HG03135 (cell line): ENCODE results near the gene ZBTB16.

Experiments
- ATAC-seq: cut with Tn5 transposase; IDR thresholded peaks from one replicate; pipeline ENCODE4 v1.9.1; 2021; ENCODE audit warnings: mild to moderate bottlenecking, moderate library complexity; ENCODE audit not compliant: unreplicated experiment

The ZBTB16 gene

DNA sequence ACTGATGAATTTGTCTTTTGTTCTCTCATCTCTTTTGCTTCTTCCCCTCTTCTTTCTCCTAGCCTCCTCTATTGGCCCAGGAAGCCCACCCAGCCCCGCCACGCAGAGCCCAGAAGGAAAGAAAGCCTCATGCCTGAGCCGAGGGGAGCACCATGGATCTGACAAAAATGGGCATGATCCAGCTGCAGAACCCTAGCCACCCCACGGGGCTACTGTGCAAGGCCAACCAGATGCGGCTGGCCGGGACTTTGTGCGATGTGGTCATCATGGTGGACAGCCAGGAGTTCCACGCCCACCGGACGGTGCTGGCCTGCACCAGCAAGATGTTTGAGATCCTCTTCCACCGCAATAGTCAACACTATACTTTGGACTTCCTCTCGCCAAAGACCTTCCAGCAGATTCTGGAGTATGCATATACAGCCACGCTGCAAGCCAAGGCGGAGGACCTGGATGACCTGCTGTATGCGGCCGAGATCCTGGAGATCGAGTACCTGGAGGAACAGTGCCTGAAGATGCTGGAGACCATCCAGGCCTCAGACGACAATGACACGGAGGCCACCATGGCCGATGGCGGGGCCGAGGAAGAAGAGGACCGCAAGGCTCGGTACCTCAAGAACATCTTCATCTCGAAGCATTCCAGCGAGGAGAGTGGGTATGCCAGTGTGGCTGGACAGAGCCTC lies 3.8 kb downstream of the ZBTB16 start:
- ATAC-seq, result no peak

DNA sequence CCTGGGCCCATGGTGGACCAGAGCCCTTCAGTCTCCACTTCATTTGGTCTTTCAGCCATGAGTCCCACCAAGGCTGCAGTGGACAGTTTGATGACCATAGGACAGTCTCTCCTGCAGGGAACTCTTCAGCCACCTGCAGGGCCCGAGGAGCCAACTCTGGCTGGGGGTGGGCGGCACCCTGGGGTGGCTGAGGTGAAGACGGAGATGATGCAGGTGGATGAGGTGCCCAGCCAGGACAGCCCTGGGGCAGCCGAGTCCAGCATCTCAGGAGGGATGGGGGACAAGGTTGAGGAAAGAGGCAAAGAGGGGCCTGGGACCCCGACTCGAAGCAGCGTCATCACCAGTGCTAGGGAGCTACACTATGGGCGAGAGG lies 4.3 kb downstream of the ZBTB16 start:
- no peak for ATAC-seq

DNA sequence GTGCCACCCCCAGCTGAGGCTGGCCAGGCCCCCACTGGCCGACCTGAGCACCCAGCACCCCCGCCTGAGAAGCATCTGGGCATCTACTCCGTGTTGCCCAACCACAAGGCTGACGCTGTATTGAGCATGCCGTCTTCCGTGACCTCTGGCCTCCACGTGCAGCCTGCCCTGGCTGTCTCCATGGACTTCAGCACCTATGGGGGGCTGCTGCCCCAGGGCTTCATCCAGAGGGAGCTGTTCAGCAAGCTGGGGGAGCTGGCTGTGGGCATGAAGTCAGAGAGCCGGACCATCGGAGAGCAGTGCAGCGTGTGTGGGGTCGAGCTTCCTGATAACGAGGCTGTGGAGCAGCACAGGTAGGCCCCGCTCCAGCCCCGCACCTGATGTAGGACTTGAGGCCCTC lies 4.7 kb downstream of the ZBTB16 start:
- no peak for ATAC-seq

DNA sequence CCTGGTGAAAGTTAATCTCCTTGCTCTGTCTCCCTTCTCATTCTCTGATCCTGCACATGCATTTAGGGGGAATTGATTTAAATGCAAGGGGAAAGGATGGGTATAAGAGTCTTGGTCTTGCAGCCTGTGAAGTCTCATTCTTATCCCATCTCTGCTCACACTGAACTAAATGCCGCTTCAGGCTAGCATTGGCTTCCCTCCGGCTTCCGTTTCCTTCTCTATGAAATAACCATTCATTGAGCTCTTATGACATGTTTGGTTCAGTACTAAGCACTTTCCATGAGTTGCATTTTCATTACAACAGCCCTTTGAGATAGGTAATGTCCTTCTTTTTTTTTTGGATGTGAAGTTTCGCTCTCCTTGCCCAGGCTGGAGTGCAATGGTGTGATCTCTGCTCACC lies 5.6 kb downstream of the ZBTB16 start:
- no peak for ATAC-seq

DNA sequence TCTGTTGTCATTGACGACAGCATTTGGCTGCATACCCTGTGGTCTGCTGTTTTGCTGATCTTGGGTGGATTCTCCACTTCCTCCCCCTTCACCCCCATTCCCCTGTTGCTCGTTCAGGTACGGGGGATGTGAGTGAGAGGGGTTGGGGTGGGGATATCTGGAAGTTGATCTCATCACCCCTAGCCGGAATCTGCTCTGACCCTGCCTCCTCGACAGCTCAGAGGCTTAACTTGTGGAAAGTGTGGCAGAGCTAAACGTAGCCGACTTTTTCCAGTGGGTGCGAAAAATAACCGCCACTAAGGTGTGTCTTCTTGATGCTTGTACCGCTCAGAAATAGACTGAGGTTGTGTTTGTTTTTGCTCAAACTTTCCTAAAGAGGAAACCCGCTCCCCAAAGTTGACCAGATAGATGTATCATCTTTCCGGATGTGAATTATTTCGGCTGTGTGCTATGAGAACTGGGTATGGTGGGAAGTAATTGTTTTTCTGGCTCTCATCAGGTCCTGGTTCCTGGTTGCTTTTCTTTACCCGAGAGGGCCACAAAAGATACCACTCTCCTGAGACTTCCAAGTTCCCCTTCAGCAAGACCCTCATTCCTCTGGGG lies 6.6 kb downstream of the ZBTB16 start:
- no peak for ATAC-seq

DNA sequence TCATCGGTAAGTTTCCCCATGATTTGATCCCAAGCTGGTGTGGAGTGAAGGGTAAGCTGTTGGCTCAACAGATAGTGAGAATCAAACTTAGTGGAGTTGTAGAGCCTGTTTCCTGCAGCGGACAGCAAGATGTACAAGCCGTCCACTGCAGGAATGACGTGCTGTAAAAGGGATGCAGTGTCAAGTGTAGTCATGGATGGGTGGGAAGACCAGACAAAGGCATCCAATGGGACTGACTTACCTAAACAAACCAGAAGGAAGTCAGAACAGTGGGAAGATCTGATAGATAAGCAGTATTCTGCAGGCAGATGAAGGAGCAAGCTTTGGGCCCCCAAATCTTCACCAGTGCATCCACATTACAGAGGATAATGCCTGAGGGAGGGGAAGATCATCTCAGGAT lies 8.8 kb downstream of the ZBTB16 start:
- no peak for ATAC-seq

DNA sequence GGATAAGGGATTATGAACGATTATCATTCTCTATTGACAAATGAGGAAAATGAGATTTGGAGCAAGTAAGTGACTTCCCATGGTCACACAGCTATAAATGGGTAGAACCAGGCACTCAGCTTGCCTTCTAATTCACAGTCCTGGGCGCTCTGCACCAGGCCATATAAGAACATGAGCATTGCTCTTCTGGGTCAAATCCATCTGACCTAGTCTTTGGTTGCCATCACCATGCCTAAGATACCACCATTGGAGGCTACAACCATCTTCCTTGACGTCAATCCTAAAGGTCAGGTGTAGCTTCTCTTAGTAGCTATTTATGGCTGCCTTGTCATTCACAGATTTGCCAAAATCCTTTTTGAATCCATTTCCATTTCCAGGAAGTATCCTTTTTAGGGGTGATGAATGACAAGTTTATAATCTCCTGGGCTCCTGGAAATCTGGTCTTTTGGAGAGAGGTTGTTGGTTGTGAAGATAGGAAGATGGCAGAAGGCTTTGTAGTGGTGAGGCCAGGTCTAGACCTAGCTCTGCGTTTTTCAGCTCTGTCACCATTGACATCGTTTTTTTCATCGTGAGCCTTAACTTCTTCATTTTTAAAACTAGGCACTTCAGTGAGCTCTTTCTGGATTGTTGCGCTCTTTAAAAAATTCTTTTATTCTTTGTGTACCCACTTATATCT lies 11.1 kb downstream of the ZBTB16 start:
- ATAC-seq, result no peak

DNA sequence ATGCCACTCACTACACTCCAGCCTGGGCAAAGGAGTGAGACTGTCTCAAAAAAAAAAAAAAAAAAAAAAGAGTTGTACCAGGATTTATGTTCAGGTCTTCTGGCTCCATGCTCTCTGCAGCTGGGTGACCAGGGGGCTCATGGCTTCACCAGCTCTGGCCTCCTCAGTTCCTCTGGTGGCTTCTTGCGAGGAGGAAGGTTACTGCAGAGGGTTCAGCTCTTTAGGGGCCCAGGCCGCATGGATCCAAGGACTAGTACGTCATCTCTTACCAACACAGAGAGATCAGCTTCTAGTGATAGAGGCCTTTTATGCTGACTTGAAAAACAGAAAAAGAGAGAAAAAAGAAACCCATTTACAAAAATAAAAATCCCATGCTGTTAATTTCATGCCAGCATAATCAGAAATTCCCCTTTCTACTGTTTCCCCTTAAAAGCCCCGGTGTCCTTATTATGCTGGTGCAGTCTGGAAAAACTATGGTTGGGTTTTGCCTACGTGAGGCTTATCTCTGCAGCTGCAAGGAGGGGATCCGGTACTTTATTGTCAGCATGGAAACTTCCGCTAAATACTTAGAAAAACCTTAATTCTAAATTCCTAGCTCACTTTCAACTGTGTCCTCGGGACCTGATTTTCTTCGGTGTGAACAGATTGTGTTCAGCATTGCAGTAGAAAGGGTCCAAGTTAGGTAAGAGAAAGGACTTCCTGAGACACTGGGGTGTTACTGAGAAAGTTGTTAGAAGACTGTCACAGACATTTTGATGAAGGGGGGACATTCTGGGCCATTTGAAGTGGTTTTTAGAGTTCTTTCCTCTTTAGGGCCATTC lies 13.7 kb downstream of the ZBTB16 start:
- no peak for ATAC-seq

DNA sequence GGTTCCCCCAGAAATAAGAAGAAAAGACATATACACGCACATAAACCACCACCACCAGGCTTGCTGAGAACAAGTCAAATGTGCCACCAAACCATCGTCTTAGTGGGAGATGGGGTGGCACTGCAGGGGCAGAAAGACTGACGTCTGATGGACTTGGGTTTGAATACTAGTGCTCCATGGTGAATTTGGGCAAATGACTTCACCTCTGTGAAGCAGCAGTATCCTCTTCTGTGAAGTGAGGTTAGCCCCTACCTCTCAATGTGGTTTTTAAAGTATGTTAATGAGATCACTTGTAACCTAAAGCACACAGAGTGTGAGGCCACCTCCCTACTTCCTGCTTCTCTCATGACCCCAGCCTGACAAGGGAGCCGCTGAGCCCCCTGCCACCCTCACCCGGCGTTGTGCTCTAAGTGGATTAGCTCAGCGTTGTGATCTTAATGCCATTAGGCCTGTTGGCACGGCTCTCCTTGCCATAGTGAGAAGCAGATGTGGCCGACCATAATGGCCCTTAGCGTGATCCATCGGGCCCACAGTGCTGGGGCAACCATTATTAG lies 14.4 kb downstream of the ZBTB16 start:
- no peak for ATAC-seq

DNA sequence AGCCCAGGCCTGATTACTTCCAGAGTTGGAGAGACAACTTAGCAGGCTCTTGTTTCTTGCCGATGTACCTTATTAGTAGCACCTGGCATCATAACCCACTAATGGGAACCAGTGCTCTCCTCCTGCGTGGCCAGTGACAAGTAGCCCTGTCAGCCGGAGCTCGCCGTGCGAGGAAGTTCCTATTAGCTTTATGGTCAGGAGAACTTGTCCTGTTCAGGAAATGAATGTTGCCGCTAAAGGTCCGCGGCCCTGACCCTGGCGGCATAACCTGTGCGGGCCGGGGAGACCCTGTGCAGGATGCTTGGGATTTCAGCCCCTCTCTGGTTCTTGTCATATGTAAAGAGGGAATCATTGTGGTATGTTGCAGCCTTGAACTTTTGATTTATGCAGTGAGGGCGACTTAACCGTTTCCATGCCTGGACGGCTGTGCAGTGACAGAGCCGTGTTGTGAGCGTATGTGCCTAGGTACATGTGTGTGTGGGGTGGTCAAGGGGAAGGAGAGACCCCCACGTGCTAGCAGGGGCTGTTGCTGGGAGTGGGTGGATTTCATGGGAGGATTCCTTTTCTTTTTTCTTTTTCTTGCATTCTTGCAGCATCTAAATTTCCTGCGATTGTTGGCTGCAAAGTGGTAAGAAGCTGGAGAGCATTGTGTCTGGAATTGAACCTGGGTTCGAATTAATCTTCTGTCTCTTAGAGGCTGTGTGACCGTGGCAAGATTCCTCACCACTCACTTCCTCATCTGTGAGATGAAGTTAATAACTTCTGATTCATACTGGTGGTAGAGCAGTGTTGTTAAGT lies 15.2 kb downstream of the ZBTB16 start:
- no peak for ATAC-seq

DNA sequence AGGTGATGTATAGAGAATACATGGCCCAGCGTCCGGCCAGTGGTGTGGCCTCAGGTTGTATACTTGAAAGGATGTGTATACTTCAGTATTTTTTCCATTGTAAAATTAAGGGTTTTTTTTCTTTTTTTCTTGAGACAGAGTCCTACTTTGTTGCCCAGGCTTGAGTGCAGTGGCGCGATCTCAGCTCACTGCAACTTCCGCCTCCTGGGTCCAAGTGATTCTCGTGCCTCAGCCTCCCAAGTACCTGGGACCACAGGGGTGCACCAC lies 15.8 kb downstream of the ZBTB16 start:
- no peak for ATAC-seq

DNA sequence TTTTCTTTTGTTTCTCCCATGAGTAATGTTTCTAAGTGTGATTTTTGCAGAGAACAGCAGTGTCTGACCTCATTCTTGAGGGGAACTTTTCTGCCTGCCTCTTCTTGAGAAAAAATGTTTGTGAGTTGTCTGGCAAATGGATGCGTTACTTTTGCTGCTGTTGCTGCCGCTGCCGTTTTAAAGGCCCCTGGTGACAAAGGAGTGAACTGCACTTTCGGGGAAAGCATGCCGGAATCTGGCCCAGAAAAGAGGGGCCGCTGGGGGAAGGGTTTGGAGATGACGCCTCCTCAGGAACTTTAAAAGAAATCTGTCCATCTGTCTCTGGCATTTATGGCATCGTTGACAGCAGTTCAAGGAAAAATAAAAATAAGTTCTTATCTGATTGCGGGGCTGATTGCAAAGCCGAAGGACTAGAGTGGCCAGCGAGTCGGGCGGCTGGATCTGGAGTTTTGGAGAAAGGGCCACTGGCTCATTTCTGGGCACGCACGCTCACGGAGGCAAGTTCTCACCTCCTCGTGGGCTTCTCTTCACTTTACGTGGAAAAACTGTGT lies 16.5 kb downstream of the ZBTB16 start:
- no peak for ATAC-seq

DNA sequence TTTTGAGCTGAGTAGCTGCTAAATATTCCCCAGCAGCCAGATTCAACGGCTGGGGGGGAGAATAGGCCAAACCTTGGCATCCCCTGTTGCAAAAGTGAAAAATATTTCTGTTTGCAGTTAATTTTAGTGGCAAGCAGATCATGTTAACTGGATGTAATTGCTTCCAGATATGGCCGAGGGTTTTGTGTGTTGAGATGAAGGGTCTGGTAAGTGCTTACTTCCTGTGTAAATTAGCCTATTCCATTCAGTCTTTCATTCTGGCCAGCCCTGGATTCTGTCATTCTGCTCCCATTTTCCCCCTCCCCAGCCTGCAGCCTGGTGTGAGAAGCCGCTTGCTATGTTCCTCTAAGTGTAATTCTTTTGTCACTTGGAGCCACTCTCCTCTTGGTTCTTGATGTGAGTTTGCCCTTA lies 17.4 kb downstream of the ZBTB16 start:
- no peak for ATAC-seq

DNA sequence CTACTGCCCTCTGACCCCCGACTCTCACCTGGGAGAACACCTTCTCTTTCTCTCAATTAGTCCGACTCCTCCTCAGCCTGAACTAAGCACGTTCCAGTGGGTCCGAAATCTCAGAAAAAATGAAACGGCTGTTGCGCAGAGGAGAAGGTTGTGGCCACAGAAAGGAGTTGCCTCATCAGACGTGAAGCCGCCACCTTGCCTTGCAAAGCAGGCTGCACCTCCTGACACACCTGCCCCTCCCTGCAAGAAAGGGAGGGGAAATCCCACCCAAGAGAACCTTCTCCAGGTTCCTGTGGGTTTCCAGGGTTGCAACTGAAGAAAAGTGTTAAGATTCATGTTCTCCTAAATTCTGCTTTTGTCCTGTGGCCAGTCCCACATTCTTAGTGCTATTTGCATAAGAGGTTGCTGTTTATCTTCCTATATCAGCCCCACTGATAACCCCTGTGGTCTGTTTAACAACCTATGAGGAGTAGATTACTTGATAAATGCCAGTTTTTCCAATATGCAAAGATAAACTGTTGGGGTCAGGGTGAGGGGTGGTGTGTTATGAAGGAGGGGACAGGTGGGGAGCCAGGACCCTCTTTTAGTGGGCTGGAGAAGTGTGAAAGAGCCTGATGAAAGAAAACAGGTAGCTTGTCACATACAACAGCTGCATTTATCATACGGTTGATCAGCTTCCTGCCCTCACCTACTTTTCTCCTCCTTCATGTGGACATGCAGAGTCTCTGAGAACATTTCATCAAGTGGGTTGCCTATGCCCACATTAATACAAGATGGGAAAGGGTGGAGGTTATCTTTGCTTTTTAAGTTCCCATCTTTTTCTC lies 18.2 kb downstream of the ZBTB16 start:
- no peak for ATAC-seq

DNA sequence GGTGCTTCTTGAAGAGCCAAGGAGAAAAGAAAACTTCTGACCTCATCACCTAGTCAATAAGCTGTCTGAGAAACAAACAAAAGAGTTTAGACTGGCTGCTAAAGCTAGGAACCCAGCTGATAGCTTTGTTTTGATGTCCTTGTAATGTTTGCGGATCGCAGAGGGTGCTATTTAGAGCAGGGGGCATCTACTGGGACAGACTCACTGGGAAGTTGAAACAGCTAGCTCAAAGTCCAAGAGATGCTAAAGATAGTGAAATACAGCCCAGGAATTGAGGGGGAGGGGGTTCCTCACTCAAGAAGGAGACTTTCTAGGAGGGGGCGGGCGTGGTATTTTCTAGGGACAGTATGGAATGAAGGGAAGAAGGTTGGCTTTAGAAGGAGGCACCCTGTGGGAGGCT lies 18.9 kb downstream of the ZBTB16 start:
- ATAC-seq, result no peak

DNA sequence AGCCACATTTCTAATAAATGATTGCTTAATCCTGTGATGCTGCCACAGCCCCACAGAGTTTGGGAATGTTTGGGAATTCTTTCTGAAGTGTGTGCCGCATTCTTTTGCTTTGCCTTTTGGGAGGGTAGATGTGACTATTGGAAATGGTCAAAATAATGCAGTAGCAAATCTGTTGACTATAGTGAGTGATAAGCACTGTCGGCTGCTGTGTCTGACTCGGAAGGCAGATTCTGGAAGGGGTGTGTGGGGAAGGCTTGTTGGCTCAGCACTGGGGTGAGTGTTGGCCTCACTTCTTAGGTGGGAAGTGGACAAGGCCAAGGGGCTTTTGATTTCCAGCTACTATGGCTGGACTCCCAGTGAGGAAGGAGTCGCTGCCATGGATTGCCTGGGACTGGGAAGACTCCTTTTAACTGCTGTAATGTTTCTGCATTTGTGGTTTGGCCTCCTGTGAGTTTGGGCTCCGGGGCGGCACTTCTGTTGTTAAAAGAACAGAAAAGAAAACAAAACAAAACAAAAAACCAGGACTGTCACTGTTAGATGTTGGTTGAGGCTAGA lies 20.1 kb downstream of the ZBTB16 start:
- no peak for ATAC-seq

DNA sequence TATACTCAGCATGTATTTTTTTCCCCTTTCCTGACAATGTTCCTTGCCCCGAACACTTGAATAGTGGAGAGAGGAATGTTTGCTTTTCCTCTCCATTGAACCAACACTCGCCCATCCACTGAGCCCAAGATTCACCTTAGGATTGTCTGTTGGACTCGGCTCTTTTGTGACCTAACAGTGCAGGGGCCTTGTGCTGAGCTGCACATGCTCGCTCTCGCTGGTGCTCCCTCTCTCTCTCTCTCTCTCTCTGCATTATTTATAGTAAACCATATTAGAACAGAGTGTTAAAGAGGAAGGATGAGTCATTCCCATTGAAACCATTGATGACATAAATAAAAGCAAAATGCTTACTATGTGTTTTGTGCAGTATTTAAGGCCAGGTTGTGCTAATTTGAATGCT lies 20.7 kb downstream of the ZBTB16 start:
- no peak for ATAC-seq

DNA sequence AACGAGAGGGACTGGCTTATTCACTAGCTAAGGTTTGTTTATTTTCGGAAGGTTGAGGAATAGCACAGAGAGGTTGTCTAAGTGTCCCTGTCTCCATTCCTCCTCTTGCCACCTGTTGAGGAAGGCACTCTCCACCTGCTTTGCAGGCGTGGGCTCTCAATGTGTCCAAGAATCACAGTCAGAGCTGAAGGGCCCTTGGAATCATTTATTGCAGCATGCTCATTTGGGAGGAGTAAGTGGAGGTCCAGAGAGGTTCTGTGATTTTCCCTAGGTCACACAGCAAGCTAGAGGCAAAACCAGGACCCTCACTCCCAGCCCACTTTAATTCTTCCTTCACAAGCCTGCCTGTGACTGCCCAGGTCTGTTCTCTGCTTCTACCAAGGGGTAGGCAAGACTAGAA lies 21.3 kb downstream of the ZBTB16 start:
- no peak for ATAC-seq

DNA sequence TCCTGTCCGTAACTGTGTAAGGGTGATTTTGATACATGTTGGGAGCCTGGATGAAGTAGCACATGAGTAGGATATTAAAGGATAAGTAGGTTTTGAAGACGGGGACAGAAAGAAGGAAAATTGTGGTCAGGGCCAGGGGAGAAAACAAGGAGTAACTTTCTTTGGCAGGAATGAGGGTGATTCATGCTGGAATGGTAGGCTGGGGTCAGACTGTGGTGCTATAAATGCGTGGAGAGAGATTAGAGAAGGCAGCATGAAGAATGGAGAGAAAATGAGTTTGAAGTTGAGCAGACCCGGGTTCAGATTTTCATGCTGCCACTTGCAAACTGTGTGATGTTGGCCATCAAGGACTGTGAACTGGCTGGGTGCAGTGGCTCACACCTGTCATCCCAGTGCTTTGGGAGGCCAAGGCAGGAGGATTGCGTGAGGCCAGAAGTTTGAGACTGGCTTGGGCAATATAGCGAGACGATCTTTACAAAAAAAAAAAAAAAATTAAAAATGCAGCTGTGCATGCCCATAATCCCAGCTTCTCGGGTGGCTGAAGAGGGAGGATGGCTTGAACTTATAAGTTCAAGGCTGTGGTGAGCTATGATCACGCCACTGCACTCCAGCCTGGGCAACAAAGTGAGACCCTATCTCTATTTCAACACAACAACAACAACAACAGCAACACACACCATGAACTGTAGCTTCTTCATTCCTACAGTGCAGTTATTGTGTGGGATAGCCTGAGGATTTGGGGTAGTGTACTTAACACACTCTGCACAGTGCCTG lies 22.3 kb downstream of the ZBTB16 start:
- ATAC-seq, result no peak
